ENCODE data around the gene ANO4.

DNA sequence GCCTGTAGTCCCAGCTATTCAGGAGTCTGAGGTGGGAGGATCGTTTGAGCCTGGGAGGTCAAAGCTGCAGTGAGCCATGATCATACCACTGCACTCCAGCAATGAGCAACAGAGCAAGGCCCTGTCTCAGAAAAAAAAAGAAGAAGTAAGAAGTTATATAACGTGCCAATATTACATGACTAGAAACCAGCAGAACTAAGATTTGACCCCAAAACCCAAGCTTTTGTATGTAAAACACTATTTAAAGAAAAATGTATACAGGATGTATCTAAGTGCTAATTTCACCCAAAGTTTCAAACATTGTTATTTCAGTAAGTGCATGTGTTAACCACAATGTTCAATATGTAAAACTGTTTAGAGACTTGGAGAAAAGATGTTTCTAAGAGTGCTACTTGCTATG is 320.8 kb downstream of the ANO4 start:
- TF ChIP-seq, protein P1, sequence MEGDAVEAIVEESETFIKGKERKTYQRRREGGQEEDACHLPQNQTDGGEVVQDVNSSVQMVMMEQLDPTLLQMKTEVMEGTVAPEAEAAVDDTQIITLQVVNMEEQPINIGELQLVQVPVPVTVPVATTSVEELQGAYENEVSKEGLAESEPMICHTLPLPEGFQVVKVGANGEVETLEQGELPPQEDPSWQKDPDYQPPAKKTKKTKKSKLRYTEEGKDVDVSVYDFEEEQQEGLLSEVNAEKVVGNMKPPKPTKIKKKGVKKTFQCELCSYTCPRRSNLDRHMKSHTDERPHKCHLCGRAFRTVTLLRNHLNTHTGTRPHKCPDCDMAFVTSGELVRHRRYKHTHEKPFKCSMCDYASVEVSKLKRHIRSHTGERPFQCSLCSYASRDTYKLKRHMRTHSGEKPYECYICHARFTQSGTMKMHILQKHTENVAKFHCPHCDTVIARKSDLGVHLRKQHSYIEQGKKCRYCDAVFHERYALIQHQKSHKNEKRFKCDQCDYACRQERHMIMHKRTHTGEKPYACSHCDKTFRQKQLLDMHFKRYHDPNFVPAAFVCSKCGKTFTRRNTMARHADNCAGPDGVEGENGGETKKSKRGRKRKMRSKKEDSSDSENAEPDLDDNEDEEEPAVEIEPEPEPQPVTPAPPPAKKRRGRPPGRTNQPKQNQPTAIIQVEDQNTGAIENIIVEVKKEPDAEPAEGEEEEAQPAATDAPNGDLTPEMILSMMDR (IDR thresholded peaks at IDR 0.05; ENCODE audit: borderline replicate concordance, extremely low read depth, low read length, poor library complexity, severe bottlenecking) = no peak
- no peak for TF ChIP-seq EZH2 (IDR thresholded peaks at IDR 0.05; ENCODE audit: borderline replicate concordance, low read depth, low read length, severe bottlenecking)
